DMS 273 (cell line): Measurements from ENCODE around the gene DLX6.
A peak's percentile ranks its signal among the peaks of the same experiment; 100 is the strongest.
"Not testable (repeated sequence)": the region's sequence is repeated elsewhere in the genome, so short reads cannot be mapped to it uniquely, and the experiment has no call there.

Experiments used
- DNase-seq: peaks from one replicate; lab custom pipeline; 2025; ENCODE audit not compliant: unreplicated experiment; lab: John Stamatoyannopoulos, UW

Gene DLX6

GRCh38 chr7:97021747-97022490, 16.6 kb downstream of the DLX6 start:
- no peak for DNase-seq

GRCh38 chr7:97022491-97023306, 17.3 kb downstream of the DLX6 start:
- DNase-seq, result peak; percentile 56

GRCh38 chr7:97024209-97025129, 19.1 kb downstream of the DLX6 start, which contains the start of gene DLX5:
Gene DLX5 (minus strand): TSS chr7:97024831. CDS start chr7:97024623, 208 bp downstream.
- DNase-seq, result peak; percentile 88

- DNase-seq, result peak; percentile 43
Observed at GRCh38 chr7:97025130-97025499, 19.8 kb downstream of the DLX6 start.

DNA sequence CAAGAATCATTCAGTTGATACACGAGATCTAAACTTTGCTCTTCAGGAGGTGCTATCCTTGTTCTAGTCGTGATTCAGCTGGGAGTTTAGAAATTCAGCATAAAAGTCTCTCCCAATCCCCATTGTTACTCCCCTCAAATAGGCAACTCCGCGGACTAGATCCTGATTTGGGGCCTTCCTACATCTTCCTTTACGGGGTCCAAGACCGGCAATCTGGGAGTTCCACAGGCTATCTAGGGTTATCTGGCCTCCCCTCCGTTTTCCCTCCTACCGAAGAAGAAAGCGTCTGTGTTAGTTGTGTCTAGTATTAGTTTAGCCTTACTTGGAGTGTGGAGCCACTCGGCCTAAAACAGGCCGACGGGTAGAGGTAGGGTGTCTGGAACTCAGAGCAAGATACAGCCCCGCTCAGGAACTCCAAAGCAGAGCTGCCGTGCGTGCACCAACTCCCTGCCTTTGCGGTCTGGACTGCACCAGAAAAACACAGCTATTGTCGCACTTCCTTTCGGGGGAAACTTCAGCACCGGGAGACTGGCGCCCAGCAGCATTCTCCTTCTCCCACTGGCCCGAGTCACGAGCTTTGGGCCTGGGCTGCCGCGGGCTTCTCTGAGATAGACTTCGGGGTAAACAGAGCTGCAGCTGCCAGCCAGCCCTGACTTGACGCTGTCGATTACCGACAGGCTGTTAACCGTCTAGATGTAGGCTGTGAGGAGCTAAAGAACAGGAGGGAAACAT, 20.8 kb downstream of the DLX6 start:
- DNase-seq, result no peak

- no peak for DNase-seq
Observed at GRCh38 chr7:97026715-97027426, 21.5 kb downstream of the DLX6 start.

- DNase-seq, result peak; percentile 94
Observed at GRCh38 chr7:97027427-97028234, 22.3 kb downstream of the DLX6 start.

DNA sequence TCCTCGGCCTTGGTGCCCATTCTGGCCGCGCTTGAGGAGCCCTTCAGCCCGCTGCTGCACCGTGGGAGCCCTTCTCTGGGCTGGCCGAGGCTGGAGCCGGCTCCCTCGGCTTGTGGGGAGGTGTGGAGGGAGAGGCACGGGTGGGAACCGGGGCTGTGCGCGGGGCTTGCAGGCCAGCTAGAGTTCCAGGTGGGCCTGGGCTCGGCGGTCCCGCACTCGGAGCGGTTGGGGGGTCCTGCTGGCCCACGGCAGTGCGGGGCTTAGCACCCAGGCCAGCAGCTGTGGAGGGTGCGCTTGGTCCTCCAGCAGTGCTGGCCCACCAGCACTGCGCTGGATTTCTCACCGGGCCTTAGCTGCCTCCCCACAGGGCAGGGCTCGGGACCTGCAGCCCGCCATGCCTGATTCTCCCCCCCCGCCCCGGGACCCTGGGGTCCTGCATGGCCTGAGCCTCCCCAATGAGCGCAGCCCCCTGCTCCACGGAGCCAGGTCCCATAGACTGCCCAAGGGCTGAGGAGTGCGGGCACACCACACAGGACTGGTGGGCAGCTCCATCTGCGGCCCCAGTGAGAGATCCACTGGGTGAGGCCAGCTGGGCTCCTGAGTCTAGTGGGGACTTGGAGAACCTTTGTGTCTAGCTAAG, 29.0 kb downstream of the DLX6 start:
- DNase-seq, result not testable (repeated sequence)

DNA sequence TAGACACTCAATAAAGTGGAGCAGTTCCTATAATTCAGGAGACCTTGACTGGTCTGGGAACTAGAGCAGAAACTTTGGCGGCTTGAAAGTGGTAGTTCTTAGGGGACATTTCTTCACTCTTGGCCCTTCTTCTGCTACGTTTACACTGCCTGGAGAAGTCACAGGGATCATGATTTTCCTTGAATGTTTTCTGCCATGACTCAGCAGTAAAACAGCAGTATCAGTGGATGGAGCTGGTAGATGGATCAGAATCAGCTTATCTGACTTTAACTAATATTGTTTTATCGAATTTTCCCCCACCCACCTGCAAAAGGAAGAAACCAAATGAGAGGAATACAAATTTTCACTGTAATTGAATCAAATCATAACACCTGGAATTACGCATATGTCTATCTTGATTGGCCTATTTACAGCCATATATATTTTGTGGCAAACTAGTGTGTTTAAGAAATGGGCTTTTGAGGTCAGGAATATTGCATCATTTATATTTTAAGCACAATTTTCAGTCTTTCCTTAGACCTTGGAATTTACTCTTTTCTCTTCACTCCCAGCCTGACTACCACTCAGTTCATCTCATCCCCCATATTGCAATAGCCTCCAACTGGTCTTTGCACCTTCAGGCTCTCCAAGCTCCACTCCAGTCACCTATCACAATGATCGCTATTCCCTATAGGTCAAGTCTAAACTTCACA, 34.2 kb downstream of the DLX6 start:
- no peak for DNase-seq

GRCh38 chr7:97043281-97043680, 37.9 kb downstream of the DLX6 start:
- no peak for DNase-seq
